ENCODE measurements around the gene KAZN.

The KAZN gene

DNA sequence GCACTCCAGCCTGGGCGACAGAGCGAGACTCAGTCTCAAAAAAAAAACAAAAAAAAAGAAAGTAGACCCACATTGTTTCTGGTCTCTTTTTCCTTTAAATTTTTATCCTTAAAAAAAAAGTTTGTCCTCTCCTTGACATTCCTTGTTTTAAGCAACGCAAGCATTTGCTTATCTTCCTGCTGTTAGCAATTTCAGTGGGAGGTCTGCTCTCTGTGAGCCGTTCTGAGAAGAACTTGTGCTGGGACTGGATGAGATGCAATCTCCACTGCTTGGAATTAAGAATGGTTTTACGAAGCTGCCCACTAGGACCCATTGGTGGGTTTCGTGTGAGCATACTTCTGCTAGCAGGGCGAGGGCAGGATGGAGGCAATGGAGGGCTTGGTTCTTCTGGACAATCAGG, 329.9 kb downstream of the KAZN start:
- Histone ChIP-seq H3K4me2 (ENCODE audit: low read length) (no peak overlapping the region), H3K36me3 (ENCODE audit: control insufficient read depth, low read length) (no peaks in the 10 kb centered on the region), H3K79me2 (ENCODE audit: control insufficient read depth, low read length) (no peaks in the 10 kb centered on the region), H3K9me3 (ENCODE audit: control insufficient read depth, insufficient read depth, low read length) (no peaks in the 10 kb centered on the region), H3K4me1 (ENCODE audit: control insufficient read depth, low read length) (no peaks in the 10 kb centered on the region), H3K27ac (ENCODE audit: low read depth, low read length) (no peak overlapping the region), H4K20me1 (ENCODE audit: control insufficient read depth, insufficient read depth, low read depth, low read length) (no peaks in the 10 kb centered on the region), H3K27me3 (ENCODE audit: control insufficient read depth, low read length) (no peaks in the 10 kb centered on the region), H3F3A (ENCODE audit: control insufficient read depth, insufficient read depth) (no peaks in the 10 kb centered on the region), H3K9me2 (replicated peaks; ENCODE audit: control insufficient read depth, low read length) (no peaks in the 10 kb centered on the region), H3K4me3 (ENCODE audit: low read length) (no peak overlapping the region)
- TF ChIP-seq EZH2phosphoT487 (IDR thresholded peaks at IDR 0.05; ENCODE audit: borderline replicate concordance, low read length): no peak
- TF ChIP-seq, protein P1, sequence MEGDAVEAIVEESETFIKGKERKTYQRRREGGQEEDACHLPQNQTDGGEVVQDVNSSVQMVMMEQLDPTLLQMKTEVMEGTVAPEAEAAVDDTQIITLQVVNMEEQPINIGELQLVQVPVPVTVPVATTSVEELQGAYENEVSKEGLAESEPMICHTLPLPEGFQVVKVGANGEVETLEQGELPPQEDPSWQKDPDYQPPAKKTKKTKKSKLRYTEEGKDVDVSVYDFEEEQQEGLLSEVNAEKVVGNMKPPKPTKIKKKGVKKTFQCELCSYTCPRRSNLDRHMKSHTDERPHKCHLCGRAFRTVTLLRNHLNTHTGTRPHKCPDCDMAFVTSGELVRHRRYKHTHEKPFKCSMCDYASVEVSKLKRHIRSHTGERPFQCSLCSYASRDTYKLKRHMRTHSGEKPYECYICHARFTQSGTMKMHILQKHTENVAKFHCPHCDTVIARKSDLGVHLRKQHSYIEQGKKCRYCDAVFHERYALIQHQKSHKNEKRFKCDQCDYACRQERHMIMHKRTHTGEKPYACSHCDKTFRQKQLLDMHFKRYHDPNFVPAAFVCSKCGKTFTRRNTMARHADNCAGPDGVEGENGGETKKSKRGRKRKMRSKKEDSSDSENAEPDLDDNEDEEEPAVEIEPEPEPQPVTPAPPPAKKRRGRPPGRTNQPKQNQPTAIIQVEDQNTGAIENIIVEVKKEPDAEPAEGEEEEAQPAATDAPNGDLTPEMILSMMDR (IDR thresholded peaks at IDR 0.05; ENCODE audit: low read depth, low read length, poor library complexity, severe bottlenecking): no peak

DNA sequence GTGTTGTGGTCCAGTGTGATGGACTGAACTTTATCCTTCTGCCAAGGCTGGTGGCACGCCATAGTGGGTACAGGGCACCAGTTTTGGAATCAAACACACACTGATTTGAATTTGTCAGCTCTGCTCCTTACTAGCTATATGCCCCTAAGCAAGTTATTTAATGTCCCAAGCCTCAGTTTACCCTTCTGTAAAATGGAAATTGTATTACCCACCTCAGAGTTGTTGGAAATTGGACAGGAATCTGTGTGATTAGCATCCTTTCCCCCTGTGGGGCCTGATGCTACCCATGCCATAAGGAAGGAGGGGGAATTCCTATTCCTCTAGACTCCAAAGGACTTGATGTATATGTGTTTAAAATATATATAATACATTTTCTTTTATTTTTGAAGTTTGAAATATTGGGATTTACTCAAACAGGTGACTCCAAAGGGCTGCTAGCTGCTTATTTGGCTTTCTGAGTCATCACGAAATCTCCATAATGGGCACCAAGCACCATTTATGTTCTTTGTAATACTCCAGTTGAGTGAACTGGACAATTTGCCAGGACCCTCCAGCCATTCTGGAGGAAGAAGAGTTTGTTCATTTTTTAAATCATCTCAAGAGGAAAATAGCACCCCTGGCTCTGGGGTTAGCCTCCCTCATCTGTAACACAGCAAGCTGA, 330.5 kb downstream of the KAZN start:
- H3K27ac ChIP-seq (ENCODE audit: low read depth, low read length): no peak overlapping the region
- no peaks in the 10 kb centered on the region for H4K20me1 ChIP-seq (ENCODE audit: control insufficient read depth, insufficient read depth, low read depth, low read length)
- H3K4me3 ChIP-seq (ENCODE audit: low read length): no peak overlapping the region
- no peak for TF ChIP-seq EZH2phosphoT487 (IDR thresholded peaks at IDR 0.05; ENCODE audit: borderline replicate concordance, low read length)
- TF ChIP-seq, protein P1 (IDR thresholded peaks at IDR 0.05; ENCODE audit: low read depth, low read length, poor library complexity, severe bottlenecking): no peak
- no peak overlapping the region for H3K4me2 ChIP-seq (ENCODE audit: low read length)
- H3K9me3 ChIP-seq (ENCODE audit: control insufficient read depth, insufficient read depth, low read length): no peaks in the 10 kb centered on the region
- H3K27me3 ChIP-seq (ENCODE audit: control insufficient read depth, low read length): no peaks in the 10 kb centered on the region
- H3F3A ChIP-seq (ENCODE audit: control insufficient read depth, insufficient read depth): no peaks in the 10 kb centered on the region
- no peaks in the 10 kb centered on the region for H3K9me2 ChIP-seq (replicated peaks; ENCODE audit: control insufficient read depth, low read length)
- no peaks in the 10 kb centered on the region for H3K36me3 ChIP-seq (ENCODE audit: control insufficient read depth, low read length)
- H3K4me1 ChIP-seq (ENCODE audit: control insufficient read depth, low read length): no peaks in the 10 kb centered on the region
- H3K79me2 ChIP-seq (ENCODE audit: control insufficient read depth, low read length): no peaks in the 10 kb centered on the region

DNA sequence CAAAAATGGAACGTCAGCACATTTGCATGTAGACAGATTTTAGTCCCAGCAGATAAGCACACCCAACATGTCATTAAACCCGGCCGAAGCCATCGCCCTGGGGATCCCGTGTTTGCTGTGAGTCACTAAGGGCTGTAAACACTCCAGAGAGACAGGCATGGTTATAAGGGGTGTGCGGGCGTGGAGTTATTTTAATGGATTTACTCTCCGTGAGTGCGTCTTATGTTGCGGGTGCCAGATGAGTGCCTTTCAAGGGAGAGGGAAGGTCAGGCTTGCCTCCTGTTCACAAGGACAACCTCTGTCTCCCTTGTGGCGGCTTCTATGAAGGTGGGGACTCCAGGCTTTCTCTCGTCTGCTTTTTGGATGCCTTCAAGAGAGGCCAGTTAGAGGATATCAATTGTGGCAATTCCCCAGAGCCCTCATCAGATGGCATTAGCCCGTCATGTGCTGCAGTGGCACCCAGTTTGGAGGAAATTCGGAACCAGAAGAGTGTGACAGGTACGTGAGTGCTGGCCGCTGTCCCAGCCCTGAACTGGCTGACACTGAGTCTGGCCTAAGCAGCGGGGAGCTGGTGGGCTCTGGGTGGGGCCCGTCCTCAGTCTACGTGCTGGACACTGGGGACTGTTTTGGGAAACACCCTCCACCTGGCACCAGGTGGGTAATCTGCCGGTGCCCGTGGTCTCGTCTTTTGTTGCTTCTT, 331.2 kb downstream of the KAZN start:
- H3K27ac ChIP-seq (ENCODE audit: low read depth, low read length): no peak overlapping the region

More for the DNA sequence above, 331.2 kb downstream of the KAZN start:
- H4K20me1 ChIP-seq (ENCODE audit: control insufficient read depth, insufficient read depth, low read depth, low read length): no peaks in the 10 kb centered on the region
- no peaks in the 10 kb centered on the region for H3F3A ChIP-seq (ENCODE audit: control insufficient read depth, insufficient read depth)
- H3K4me3 ChIP-seq (ENCODE audit: low read length): no peak overlapping the region
- no peaks in the 10 kb centered on the region for H3K4me1 ChIP-seq (ENCODE audit: control insufficient read depth, low read length)
- H3K4me2 ChIP-seq (ENCODE audit: low read length): no peak overlapping the region
- TF ChIP-seq, protein P1 (IDR thresholded peaks at IDR 0.05; ENCODE audit: low read depth, low read length, poor library complexity, severe bottlenecking): no peak
- no peak for TF ChIP-seq EZH2phosphoT487 (IDR thresholded peaks at IDR 0.05; ENCODE audit: borderline replicate concordance, low read length)
- no peaks in the 10 kb centered on the region for H3K36me3 ChIP-seq (ENCODE audit: control insufficient read depth, low read length)
- H3K9me3 ChIP-seq (ENCODE audit: control insufficient read depth, insufficient read depth, low read length): no peaks in the 10 kb centered on the region
- H3K27me3 ChIP-seq (ENCODE audit: control insufficient read depth, low read length): no peaks in the 10 kb centered on the region
- H3K79me2 ChIP-seq (ENCODE audit: control insufficient read depth, low read length): no peaks in the 10 kb centered on the region
- no peaks in the 10 kb centered on the region for H3K9me2 ChIP-seq (replicated peaks; ENCODE audit: control insufficient read depth, low read length)
